Esophagus squamous epithelium (tissue), 5 donors: ENCODE measurements around the gene NUFIP2. TPM values are rescaled to one million over a fixed set of nuclear protein-coding genes. Genes with fewer than 3 reads are reported as not detected.

Experiments
- DNase-seq: peaks from one replicate; lab custom pipeline; 2025; lab: John Stamatoyannopoulos, UW
- H3K27ac ChIP-seq, 4 donors: fragments of 200-600 bp; sonication (generic); one replicate each; pipeline ENCODE4 v1.5.1; 2016 to 2019; ENCODE audit warnings: mild to moderate bottlenecking in 1 of 4
- H3K27me3 ChIP-seq, 4 donors: fragments of 200-600 bp; sonication (generic); 1 replicate in 3 of 4; 2 replicates in 1 of 4; pipeline versions ENCODE4 v1.5.1 to v1.6.0; 2017 to 2021; ENCODE audit warnings: antibody characterized with exemption in 1 of 4
- H3K36me3 ChIP-seq, 3 donors: fragments of 200-600 bp; sonication (generic); one replicate each; pipeline ENCODE4 v1.5.1; 2016 to 2019
- H3K4me1 ChIP-seq, 3 donors: fragments of 200-600 bp; sonication (generic); one replicate each; pipeline ENCODE4 v1.5.1; 2017 to 2019
- H3K4me3 ChIP-seq, 4 donors: fragments of 200-600 bp; sonication (generic); 1 replicate in 3 of 4; 2 replicates in 1 of 4; pipeline ENCODE4 v1.5.1; 2016 to 2019; ENCODE audit warnings: mild to moderate bottlenecking in 2 of 4, moderate library complexity in 1 of 4
- H3K9me3 ChIP-seq, 3 donors: fragments of 200-600 bp; sonication (generic); one replicate each; pipeline ENCODE4 v1.5.1; 2016 to 2019
- POLR2A ChIP-seq, 4 donors: fragments of 450-650 bp; IDR thresholded peaks; one replicate each; pipeline ENCODE4 v1.6.1; 2017; ENCODE audit warnings: antibody characterized with exemption in 4 of 4, mild to moderate bottlenecking in 4 of 4, moderate library complexity in 3 of 4
- WGBS, 2 donors: methylation state at CpG; one replicate each; pipeline ENCODE4 v1.1.5; 2018; 5-methylcytosine and 5-hydroxymethylcytosine counted together
- intact Hi-C: fragments of 100-400 bp; cut with DNase I; formaldehyde crosslinking; loops from one replicate; pipeline ENCODE4 v1.15.0; 2022
- total RNA-seq, 4 donors: library from RNA; depleted of rRNA; stranded (reverse); fragments of >200 nt; gene quantifications; one replicate each; pipeline ENCODE4 v1.1.0, GENCODE V29; 2016
- TF ChIP-seq, protein P1 (sequence below), 6 experiments: fragments of 450-650 bp in 4 of 6; fragments of 200-600 bp in 2 of 6; sonication (generic) in 2 of 6; IDR thresholded peaks; one replicate each; pipeline ENCODE4 v1.5.1; 2016 to 2019; ENCODE audit warnings: antibody characterized with exemption in 6 of 6, mild to moderate bottlenecking in 4 of 6, moderate library complexity in 4 of 6
- donor health status: DM: yes; HTN: yes; CAD: no.

The NUFIP2 gene
- total RNA-seq, 4 donors from 2014 or later, result 20.5 to 33.0 (median 28.4) TPM

GRCh38 chr17:29216856-29217255 is 77.1 kb downstream of the NUFIP2 start:
- Histone ChIP-seq H3K36me3 (no peaks in the 10 kb centered on the region), H3K27me3 (no peaks in the 10 kb centered on the region)
- DNase-seq, result no peak

GRCh38 chr17:29216181-29216580 is 77.8 kb downstream of the NUFIP2 start:
- Histone ChIP-seq H3K4me1 (peaks cover 0 to 20% (median 5%) of the 10 kb centered on the region in 3 donors), H3K27me3 (no peaks in the 10 kb centered on the region), H3K27ac (no peak overlapping the region), H3K4me3 (no peak overlapping the region), H3K36me3 (no peaks in the 10 kb centered on the region), H3K9me3 (no peaks in the 10 kb centered on the region)
- WGBS, 2 donors, result 60 to 62% methylated on average over 6 of the region's 6 CpGs
- intact Hi-C loops, result loop anchor here (5.0 kb wide), 1 partner anchor 69 kb away; no protein-coding TSS in a partner anchor
- no peak for DNase-seq
- TF ChIP-seq, protein P1, sequence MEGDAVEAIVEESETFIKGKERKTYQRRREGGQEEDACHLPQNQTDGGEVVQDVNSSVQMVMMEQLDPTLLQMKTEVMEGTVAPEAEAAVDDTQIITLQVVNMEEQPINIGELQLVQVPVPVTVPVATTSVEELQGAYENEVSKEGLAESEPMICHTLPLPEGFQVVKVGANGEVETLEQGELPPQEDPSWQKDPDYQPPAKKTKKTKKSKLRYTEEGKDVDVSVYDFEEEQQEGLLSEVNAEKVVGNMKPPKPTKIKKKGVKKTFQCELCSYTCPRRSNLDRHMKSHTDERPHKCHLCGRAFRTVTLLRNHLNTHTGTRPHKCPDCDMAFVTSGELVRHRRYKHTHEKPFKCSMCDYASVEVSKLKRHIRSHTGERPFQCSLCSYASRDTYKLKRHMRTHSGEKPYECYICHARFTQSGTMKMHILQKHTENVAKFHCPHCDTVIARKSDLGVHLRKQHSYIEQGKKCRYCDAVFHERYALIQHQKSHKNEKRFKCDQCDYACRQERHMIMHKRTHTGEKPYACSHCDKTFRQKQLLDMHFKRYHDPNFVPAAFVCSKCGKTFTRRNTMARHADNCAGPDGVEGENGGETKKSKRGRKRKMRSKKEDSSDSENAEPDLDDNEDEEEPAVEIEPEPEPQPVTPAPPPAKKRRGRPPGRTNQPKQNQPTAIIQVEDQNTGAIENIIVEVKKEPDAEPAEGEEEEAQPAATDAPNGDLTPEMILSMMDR (IDR thresholded peaks at IDR 0.05), result no peak
- TF ChIP-seq POLR2A (IDR thresholded peaks at IDR 0.05), result no peak

More at GRCh38 chr17:29216856-29217255, 77.1 kb downstream of the NUFIP2 start:
- 49 to 56% methylated on average over 5 of the region's 5 CpGs for WGBS, 2 donors
- intact Hi-C loops, result loop anchor here (5.0 kb wide), 1 partner anchor 70 kb away; no protein-coding TSS in a partner anchor
- TF ChIP-seq POLR2A (IDR thresholded peaks at IDR 0.05), result no peak
- TF ChIP-seq, protein P1 (IDR thresholded peaks at IDR 0.05), result no peak
- Histone ChIP-seq H3K4me3 (no peak overlapping the region), H3K9me3 (no peaks in the 10 kb centered on the region), H3K4me1 (peaks cover 0 to 20% (median 5%) of the 10 kb centered on the region in 3 donors), H3K27ac (no peak overlapping the region)

DNA sequence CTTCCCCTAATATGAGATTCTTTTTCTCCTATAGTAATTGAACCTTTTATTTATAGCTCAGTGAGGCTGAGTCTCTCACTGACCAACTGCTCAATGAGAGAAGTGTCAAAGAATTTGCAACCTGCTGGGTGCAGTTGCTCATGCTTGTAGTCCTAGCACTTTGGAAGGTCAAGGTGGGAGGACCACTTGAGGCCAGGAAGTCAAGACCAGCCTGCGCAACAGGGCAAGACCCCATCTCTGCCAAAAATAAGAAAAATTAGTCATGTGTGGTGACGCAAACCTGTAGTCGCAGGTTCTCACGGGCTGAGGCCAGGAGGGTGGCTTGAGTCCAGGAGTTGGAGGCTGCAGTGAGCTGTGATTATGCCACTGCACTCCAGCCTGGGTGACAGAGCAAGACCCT is 78.2 kb downstream of the NUFIP2 start:
- DNase-seq, result no peak
- intact Hi-C loops, result loop anchor here (5.0 kb wide), 1 partner anchor 68 kb away; no protein-coding TSS in a partner anchor

GRCh38 chr17:29215174-29215573 is 78.8 kb downstream of the NUFIP2 start:
- Histone ChIP-seq H3K27me3 (no peaks in the 10 kb centered on the region), H3K4me3 (no peak overlapping the region), H3K9me3 (no peaks in the 10 kb centered on the region), H3K36me3 (no peaks in the 10 kb centered on the region), H3K27ac (no peak overlapping the region), H3K4me1 (peaks cover 0 to 20% (median 5%) of the 10 kb centered on the region in 3 donors)
- WGBS, 2 donors, result 83 to 87% methylated on average over 6 to 10 of the region's 10 CpGs
- TF ChIP-seq, protein P1 (IDR thresholded peaks at IDR 0.05), result no peak
- TF ChIP-seq POLR2A (IDR thresholded peaks at IDR 0.05), result no peak
- no peak for DNase-seq
- intact Hi-C loops, result loop anchor here (5.0 kb wide), 1 partner anchor 68 kb away; no protein-coding TSS in a partner anchor

More for the DNA sequence above, 78.2 kb downstream of the NUFIP2 start:
- Histone ChIP-seq H3K27ac (no peak overlapping the region), H3K27me3 (no peaks in the 10 kb centered on the region), H3K9me3 (no peaks in the 10 kb centered on the region), H3K4me3 (no peak overlapping the region), H3K4me1 (peaks cover 0 to 20% (median 5%) of the 10 kb centered on the region in 3 donors), H3K36me3 (no peaks in the 10 kb centered on the region)
- no peak for TF ChIP-seq POLR2A (IDR thresholded peaks at IDR 0.05)
- TF ChIP-seq, protein P1 (IDR thresholded peaks at IDR 0.05), result no peak
- WGBS, 2 donors, result 48 to 53% methylated on average over 4 of the region's 4 CpGs

- intact Hi-C loops, result loop anchor here (5.0 kb wide), 1 partner anchor 67 kb away; no protein-coding TSS in a partner anchor
- no peak overlapping the region for H3K27ac ChIP-seq
Measured at GRCh38 chr17:29214215-29215146, 79.5 kb downstream of the NUFIP2 start.

More at GRCh38 chr17:29214215-29215146, 79.5 kb downstream of the NUFIP2 start:
- 79 to 94% methylated on average over 7 to 8 of the region's 8 CpGs for WGBS, 2 donors
- TF ChIP-seq, protein P1 (IDR thresholded peaks at IDR 0.05), result no peak
- TF ChIP-seq POLR2A (IDR thresholded peaks at IDR 0.05), result no peak
- peaks cover 0 to 16% (median 3%) of the 10 kb centered on the region in 3 donors for H3K4me1 ChIP-seq
- no peaks in the 10 kb centered on the region for H3K27me3 ChIP-seq
- no peak for DNase-seq
- H3K36me3 ChIP-seq, result no peaks in the 10 kb centered on the region
- no peaks in the 10 kb centered on the region for H3K9me3 ChIP-seq
- no peak overlapping the region for H3K4me3 ChIP-seq
